NK-92 (cell line): ENCODE measurements around the gene SLC4A5.

Experiments
- DNase-seq: peaks from one replicate; lab custom pipeline; 2025; ENCODE audit not compliant: unreplicated experiment; lab: John Stamatoyannopoulos, UW

The SLC4A5 gene

DNA sequence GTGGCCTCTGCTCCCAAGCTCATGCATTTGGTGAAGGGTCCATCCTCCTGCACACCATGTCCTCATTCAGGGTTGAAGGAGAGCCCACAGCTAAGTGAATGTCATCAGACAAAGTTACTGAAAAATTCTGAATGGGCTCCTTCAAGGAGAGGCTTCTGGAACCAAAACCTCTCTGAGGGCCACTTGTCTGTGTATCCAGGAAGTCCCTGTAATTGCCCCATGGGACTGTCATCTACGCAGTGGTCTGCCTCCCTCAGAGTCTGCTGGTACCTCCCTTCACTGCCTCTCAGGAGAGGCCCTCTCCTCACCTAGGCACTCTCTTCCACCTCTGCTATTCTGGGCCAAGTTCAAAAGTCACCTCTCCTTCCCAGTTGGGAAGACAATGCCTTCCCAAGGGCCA, 68.0 kb downstream of the SLC4A5 start:
- DNase-seq, result no peak

DNA sequence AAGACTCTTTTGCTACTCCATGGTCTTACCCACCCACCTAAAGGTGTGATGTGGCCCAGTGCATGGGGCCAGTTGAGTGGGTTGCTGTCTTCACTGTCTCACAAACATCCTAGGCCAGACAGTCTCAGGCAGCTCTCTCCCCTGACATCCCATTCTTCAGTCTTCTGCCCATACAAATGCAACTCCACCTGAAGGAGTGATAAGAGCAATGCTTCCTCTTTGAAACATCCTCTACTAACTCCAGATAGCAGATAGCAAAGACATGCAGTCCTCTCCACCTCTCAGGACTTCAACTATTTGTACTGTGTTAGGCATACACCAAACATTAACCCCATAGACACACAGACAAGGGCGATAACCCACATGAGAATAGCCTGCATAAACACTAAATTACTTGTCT, 73.5 kb downstream of the SLC4A5 start:
- no peak for DNase-seq

DNA sequence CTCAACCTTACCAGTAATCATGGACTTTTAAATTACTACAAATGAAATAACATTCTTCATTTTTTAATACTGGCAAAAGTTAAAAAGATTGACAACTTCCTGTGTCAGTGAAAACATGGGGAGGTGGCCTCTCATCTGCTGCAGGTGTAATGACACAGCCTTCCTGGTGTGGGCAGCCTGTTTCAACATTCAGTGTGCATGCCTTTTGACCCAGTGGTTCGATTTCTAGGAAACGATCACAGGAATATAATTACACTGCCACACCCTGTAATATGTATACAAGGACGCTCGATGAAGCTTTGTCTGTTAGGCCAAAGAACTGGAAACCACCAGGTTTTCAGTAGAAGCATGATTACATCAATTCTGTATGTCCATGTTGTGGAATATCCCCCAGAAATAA, 76.1 kb downstream of the SLC4A5 start:
- DNase-seq, result no peak

DNA sequence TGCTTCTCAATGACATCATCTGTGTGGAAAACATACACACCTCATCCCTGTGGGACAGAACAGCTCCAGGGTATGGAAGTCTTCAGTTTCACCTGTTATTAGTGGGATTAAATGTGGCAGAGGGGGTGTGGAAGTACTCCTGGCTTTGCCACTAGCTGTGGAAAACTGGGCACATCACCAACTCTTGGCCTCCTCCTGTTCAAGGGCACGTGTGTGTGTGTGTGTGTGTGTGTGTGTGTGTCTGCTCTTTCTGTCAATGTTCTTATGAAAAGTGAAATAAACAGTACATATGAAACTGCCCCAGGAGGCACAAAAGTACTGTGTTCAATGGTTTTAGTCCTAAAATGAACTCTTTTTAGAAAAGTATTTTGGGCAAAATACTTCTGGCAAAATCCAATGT, 78.9 kb downstream of the SLC4A5 start:
- no peak for DNase-seq

DNA sequence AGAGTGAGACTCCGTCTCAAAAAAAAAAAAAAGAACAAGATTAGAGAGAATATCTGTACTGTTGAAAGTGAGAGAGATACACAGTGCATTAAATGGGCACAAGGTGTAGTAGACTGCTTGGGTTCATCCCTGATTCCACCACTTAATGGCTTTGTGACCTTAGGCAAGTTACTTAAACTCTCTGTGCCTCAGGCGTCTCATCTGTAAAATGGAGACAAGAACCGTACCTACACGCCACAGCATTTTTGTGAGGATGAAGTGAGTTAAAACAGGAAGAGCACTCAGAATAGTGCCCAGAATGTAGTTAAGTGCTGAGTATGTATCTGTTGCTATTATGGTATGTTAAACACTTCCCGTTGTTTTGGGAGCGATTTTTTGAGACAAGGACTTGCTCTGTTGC, 80.5 kb downstream of the SLC4A5 start:
- no peak for DNase-seq

DNA sequence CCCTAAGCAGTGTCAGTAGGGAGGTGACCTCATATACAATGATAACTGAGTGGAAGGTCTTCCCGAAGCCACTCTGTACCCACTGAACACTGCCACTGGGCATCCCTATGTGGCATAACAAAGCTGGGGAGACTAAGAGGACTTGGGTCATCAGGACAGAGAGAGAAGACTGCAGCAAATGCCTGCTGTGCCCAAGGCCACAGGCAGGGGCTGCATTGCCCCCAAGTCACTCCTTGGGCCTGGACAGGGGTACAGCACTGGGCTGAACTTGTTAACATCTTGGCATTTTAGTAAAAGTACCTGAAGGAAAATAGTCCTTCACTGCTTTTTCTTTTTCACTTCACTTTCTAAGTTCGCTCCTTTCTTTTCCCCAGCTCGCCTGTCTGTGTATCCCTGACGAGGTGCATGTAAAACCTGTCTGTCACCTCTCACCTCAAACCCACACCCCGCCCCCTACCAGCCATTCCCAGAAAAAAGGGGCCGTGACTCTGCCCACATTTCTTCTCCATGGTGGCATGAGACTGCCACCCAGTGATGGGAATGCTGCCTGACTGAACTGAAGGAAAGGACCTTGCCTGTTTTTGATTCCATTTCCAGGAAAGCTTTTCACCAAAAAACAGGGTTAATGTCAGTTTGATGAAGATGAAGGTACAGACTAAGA, 81.9 kb downstream of the SLC4A5 start:
- DNase-seq, result no peak

DNA sequence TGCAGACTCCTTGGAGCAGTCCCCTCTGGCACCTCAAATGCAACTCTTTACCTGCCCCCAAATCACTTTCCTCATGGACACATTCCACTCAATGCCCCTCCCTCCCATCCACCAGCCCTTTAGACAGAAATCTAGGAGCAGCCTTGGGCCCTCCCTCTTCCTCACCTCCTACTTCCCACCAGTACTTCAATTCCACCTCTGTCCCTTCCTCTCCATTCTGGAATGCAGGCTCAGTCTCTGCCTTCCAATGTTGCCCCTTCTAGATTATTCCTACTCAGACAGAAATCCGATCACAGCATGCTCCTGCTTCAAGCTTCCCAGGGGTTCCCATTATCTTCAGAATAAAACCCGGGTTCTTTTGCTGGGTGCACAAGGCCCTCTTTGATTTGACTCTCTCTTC, 82.7 kb downstream of the SLC4A5 start:
- no peak for DNase-seq

DNA sequence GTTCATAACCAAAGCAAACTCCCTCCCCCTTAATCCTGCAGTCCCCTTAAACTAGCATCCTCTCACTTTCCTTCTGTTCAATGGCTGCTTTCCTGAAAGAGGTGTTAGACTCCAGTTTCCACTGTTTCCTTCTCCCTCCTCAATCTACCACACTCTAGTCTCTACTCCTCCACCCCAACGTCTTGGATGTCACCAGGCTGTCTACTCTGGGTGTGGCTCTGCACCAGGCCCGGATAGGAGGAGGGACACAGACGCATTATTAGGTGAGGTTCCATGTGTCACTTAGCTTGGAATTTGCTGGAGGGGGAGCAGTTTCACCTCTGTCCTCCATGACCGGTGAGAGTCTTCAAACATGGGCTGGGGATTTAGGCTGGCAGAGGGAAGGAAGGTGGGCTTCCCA, 83.5 kb downstream of the SLC4A5 start:
- no peak for DNase-seq

DNA sequence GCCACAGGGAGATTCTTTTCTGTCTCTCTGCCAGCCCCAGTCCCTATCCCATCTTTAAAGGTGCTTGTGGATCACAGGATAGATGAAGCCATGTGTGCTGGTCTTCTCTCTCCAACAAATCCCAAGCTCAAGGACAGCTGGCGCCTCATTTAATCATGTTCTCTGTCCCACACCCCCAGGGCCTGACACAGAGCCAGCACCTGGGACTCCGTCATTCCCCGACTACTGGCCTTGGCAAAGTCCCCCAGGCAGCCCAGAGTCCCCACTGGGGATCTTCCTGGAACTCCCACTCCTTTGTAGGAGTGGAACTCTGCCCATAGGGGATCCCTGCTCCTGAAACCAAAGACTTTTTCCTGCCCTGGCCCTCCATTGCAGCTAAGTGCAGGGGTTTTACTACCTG, 84.0 kb downstream of the SLC4A5 start:
- no peak for DNase-seq

DNA sequence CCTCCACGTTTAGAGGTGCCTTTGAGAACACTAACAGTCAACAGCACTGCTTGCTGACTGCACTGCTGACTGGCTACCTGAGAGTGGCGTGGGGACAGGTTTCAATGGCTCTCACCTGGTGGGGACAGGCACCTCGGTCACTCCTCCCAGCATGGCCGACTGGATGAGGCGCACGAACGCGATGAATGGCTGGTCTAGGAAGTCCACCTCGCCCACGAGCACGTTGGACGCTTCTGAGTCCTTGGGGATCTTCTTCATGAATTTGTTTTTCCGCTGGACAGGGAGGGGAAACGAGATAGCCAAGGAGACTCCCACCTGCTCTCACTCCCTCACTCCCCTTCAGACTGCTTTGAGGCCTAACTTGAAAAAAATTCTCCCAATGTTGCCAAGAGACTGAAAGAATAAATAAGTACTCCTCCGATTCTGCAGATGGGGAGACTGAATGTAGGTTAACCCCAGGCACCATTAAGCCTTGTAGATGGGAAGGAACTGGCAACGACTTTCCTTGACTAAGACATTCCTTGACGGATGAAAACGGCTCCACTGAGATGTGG, 87.5 kb downstream of the SLC4A5 start:
- no peak for DNase-seq

DNA sequence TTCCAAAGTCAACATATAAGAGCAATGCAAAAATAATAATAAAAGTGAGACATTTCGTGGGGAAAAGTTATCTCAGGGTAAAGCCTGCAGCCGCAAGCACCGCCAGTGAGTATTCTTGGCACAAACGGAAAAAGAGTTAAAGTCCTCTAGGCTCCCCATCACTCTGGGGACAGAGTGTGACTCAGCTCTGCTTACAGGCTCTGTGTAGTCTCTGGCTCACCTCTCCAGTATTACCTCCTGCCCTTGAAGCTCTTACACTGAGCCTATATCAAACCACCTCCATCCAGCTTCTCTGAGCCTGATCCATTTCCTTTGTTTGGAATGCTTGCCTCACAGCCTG, 89.3 kb downstream of the SLC4A5 start:
- DNase-seq, result no peak

DNA sequence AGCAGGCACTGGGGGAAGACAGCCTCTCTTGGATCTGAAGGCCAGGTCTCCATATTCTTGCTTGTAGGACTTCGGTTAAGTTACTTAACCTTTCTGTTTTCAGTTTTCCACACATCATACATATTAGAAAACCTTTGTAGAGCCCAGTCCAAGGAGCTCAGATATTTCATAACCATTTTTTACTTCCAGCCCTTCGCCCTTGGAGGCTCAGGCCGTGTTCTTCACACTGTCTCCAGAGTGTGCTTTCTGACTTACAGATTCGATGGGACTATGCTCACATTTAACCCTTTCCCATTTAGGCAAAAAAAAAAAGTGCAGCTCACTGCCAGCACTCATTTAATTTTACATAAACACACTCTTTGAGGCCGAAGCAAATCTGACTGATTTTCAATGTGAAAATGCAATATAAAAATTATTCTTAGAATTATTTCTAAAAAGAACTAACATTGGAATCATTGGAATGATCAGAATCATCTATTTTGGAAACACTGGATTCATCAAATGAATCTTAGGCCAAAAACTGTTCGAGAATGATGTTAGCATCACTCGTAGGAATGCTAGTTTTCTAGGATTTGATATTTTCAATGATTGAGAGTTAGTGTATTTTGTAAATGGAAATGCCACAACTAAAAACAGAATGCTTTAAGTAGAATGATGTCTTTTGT, 89.8 kb downstream of the SLC4A5 start:
- DNase-seq, result no peak

DNA sequence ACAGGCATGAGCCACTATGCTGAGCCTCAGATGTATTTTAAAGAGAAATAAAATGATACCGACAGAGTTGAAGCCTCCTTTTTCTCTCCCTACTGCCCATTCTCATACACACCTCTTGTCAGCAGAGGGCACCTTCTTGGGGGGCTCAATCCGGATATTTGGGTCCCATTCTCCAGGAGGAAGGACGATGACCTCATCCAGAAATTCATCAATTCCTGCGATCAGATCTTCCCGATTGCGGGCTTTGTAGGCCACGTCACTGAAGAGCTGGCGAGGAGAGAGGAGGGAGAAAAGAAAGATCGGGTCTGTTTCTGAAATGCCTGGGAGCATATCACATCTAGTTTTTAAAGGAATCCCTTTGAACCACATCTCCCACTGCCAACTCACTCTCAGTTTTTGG, 90.4 kb downstream of the SLC4A5 start:
- no peak for DNase-seq

DNA sequence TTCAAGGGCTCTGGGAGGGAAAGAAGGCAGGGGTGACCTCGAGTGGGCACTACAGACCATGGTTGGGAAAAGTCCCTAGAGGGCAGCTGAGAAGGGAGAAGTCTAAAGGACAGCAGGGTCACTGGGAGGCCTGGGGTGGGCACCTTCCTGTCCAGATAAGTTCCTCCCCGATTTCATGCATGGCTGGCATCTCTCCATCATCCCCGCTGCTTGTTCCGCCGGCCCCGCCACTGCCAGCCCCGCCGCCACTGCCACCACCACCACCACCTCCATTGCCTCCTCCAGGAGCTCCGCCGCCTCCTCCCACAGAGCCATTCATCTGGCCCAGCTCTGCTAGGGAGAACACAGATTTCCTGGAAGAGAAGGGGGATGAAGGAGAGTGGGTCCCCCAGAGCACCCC, 91.2 kb downstream of the SLC4A5 start:
- no peak for DNase-seq

DNA sequence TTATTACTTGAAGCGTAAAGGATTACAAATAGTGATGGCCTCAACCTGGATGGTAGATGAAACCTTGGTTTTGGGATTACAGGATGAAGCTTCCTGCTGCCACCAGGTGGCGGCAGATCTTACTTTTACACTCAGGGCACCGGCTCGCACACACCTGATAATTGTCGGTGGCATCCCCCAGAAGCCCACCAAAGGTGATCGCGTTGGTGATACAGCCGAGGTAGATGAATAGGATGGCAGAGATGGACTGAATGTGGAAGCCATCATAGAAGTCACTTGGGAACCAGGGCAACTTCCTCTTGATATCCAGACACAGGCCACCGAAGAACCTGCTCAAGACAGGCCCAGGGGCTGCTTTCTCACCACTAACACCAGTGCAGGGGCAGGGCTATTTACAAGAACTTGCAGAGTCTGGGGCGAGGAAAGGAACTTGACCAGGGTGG, 93.0 kb downstream of the SLC4A5 start:
- DNase-seq, result no peak

DNA sequence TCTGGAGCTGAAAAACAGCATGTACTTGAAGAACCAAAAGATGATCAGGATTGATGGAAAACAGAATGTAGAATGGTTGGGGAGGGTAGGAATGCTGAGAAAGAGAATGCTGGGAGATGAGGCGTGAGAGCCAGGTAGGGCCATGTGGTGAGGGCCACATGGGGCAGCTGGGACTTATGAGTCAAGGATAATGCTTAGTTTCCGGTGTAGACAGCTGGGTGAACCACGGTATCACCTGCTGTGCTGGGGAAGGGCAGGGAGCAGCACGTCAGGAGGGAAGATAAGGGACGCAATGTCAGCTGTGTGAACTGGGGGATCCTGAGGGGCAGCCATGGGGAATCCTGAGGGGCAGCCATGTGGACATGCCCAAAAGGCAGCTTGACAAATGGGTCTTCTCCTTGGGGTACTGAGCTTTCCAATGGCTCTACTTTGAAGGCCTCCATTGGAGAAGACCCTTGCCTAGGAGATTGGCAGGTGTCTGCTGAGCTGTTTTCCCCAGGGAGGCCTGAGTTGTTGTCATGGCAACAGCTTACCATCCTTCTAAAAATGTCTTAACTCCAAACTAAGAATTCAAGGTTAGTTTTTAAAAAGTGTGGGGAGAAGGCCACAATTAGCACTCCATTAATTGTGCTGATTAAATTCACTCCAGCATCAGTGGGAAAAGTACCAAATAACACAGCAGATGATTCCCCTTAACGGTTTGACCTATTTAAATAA, 93.7 kb downstream of the SLC4A5 start:
- no peak for DNase-seq

DNA sequence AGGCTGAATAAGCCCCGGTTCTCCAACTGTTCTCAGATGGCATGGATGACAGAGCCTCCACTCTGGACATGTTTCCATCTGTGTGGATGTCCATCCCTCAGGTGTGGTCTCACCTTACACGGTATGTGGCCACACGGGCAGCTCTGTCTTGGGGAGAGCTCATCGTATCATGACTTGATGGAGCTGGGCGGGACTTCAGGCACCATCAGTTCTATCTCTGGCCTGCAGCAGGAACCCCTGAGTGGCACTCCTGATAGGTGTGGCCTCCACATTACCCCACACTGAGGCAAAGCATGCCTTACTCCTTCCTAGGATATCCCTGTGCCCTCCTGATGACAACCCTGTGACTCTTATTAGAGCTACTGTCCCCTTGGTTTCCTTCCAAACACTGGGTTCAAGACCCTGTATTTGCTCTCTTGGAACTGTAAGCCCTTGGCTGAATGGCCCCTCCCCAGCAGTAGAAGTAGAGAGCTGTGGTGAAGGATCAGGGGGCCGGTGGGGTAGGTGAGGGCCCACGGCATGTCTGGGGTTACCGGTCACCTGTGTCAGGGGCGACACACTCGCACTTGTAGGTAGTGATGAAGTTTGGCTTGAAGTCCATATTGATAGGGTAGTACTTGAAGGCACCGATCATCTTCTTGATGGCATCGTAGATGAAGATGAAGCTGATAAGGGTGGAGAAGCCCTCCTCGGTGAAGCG, 96.6 kb downstream of the SLC4A5 start:
- no peak for DNase-seq

DNA sequence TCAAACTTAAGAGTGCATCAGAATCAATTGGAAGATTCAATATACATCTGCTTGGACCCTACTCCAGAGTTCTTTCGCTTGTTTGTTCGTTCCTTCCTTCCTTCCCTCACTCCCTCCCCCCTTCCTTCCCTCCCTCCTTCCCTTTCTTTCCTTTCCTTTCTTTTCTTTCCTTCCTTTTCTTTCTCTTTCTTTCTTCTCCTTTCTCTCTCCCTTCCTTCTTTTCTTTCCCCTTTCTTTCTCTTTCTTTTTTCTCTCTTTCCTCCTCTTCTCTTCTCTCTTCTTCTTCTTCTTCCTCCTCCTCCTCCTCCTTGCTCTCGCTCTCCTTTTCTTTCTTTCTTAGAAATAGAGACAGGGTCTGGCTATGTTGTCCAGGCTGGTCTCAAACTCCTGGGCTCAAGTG, 98.9 kb downstream of the SLC4A5 start:
- no peak for DNase-seq

DNA sequence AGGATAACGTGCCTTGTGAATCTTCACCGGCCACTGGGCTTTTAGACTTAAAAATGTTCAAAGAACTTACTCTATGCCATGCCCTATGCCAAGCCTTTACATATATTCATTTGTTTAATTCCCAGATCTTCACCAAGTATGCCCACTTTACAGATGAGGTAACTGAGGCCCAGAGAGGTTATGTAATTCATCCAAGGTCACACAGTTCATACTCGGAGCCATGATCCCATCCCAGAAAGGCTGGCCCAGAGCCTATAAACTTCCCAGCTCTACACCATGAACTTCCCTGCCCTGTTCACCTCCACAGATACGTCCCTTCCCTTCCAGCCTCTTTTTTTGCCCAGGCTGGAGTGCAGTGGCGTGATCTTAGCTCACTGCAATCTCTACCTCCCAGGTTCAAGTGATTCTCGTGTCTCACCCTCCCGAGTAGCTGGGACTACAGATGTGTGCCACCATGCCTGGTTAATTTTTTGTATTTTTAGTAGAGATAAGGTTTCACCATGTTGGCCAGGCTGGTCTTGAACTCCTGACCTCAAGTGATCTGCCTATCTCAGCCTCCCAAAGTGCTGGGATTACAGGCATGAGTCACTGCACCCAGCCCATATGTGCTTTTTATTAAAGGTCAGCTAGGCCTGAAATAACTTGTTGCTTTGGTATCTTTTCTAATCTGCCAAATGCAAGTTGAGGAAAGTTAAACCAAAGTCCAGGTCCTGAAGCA, 100.7 kb downstream of the SLC4A5 start:
- no peak for DNase-seq

DNA sequence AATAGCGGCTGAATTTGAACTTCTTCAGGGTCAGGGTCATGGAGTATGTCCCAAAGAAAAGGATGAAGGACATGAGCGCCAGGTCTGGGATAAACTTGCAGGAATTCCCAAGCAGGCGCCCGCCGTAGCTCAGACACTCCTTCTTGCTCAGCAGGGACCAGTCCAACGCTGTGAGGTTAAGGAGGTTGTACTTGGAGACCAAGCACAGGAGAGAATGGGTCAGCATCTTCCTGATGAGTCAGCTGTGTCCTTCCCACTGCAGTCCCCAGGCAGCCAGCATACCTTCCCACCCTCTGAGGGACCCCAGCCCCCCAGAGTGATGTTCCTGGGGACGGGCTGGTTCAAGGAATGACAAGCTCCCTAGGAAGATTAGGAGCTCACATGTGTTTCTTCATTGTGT, 103.9 kb downstream of the SLC4A5 start:
- no peak for DNase-seq

DNA sequence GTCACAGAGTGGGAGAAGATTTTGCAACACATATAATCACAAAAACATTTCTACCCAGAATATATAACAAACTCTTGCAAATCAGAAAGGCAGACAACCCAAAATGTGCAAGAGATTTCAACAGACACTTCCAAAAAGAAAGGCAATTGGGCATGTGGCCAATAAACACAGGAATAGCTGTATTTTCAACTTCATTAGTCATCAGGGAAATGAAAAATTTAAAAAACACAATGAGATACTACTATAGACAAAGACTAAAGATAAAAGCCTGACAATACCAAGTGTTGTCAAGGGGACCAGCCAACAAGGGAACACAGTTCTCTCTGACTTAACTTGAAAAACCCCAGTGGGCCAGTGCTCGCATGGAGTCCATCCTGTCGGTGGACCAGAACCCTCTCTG, 104.3 kb downstream of the SLC4A5 start:
- no peak for DNase-seq
